Measurements from ENCODE around the gene CCSER1. TPM values are rescaled to one million over a fixed set of nuclear protein-coding genes. Genes with fewer than 3 reads are reported as not detected.
"Not testable (repeated sequence)": the region's sequence is repeated elsewhere in the genome, so short reads cannot be mapped to it uniquely, and the experiment has no call there.

CCSER1 gene
- total RNA-seq, 4 donors from 2014 or later, result 3.2 to 17.3 (median 10.2) TPM

DNA sequence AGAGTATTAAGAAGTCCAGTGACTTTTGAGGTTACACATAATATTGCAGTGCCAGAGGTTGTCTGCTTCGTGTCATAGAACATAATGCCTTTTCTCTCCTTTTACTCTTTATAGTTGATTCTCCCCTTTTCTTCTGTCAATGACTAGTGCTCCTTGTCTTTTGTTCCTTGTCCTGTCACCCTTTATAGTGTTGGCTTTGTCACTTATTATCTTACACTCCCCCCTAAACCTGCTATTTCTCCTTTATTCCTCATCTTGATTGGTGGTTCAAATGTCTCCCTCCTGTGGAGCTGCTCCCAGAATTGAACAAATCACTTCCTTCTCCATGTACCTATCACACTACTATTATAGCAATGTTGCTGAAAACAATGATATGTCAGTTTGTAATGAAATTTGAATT lies 1320.0 kb downstream of the CCSER1 start:
- TF ChIP-seq, protein P1, sequence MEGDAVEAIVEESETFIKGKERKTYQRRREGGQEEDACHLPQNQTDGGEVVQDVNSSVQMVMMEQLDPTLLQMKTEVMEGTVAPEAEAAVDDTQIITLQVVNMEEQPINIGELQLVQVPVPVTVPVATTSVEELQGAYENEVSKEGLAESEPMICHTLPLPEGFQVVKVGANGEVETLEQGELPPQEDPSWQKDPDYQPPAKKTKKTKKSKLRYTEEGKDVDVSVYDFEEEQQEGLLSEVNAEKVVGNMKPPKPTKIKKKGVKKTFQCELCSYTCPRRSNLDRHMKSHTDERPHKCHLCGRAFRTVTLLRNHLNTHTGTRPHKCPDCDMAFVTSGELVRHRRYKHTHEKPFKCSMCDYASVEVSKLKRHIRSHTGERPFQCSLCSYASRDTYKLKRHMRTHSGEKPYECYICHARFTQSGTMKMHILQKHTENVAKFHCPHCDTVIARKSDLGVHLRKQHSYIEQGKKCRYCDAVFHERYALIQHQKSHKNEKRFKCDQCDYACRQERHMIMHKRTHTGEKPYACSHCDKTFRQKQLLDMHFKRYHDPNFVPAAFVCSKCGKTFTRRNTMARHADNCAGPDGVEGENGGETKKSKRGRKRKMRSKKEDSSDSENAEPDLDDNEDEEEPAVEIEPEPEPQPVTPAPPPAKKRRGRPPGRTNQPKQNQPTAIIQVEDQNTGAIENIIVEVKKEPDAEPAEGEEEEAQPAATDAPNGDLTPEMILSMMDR (IDR thresholded peaks at IDR 0.05), result no peak
- DNase-seq (ENCODE audit: low spot score) (no peak), ATAC-seq (ENCODE audit: low FRiP score) (no peak)

DNA sequence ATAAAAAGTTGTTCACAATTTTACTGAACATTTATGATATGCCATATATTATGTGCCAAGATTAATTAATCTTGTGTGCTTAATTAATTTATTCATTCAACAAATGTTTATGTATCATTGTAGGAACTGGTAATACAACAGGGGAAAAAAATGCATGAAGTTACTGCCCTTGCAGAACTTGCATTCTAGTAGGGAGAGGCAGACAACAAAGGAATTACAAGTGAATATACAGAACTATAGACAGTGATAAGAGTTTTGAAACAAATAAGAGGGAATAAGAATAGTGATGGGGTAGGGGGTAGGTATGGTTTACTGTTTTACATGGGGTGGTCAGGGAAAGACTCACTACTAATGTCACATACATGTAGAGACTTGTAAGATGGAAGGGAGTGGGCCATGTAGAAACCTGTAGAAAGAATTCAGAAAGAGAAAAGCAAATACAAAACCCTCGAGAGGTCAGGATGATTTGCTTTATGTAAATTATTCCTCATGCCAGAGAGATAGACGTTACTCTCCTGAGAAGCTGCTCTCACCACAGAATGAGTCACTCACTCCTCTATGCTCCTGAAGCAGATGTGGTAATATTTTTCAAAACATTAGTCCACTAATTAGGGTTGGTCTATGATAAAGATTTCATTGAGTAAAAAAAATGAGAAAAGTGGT lies 1321.6 kb downstream of the CCSER1 start:
- DNase-seq (ENCODE audit: low spot score), result no peak
- ATAC-seq (ENCODE audit: low FRiP score), result no peak
- TF ChIP-seq, protein P1 (IDR thresholded peaks at IDR 0.05), result no peak

DNA sequence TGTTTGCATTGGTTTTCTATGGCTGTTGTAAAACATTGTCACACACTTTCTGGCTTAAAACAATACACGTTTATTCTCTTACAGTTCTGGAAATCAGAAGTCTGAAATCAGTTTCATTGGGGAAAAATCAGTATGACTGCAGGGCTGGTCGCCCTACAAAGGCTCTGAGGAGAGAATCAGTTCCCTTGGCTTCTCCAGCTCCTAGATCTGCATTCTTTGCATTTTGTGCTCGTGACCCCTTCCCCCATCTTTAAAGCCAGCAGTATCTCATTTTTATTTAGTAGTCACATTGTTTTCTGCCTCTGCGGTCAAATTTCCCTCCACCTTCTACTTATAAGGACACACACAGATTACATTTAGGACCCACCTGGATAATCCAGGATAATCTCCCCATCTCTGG lies 1326.9 kb downstream of the CCSER1 start:
- DNase-seq (ENCODE audit: low spot score) (no peak), ATAC-seq (ENCODE audit: low FRiP score) (no peak)
- TF ChIP-seq, protein P1 (IDR thresholded peaks at IDR 0.05), result no peak

DNA sequence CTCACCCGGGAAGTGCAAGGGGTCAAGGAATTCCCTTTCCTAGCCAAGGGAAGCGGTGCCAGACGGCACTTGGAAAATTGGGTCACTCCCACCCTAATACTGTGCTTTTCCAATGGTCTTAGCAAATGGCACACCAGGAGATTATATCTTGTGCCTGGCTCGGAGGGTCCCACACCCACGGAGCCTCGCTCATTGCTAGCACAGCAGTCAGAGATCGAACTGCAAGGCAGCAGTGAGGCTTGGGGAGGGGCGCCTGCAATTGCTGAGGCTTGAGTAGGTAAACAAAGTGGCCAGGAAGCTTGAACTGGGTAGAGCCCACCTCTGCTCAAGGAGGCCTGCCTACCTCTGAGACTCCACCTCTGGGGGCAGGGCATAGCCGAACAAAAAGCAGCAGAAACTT lies 1335.4 kb downstream of the CCSER1 start:
- DNase-seq (ENCODE audit: low spot score); ATAC-seq (ENCODE audit: low FRiP score): not testable (repeated sequence)

DNA sequence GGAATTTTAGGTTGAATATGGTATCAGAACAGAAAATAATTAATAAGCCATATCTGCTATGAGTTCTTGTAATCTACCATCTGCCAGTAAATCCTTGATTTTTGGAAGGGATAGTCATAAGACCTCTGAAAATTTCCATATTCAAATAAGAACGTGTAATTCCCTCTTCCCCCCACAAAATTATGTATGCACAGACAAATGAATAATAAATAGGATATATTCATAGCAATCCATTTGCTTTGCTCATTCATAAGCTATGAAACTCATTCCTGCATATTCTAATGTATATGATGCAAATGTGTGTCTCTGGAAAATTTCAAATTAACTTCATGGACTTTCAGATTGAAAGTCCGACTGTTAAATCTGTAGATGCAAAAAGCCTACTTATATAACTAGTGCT lies 1343.5 kb downstream of the CCSER1 start:
- no peak for DNase-seq (ENCODE audit: low spot score)
- TF ChIP-seq, protein P1 (IDR thresholded peaks at IDR 0.05), result no peak
- no peak for ATAC-seq (ENCODE audit: low FRiP score)

DNA sequence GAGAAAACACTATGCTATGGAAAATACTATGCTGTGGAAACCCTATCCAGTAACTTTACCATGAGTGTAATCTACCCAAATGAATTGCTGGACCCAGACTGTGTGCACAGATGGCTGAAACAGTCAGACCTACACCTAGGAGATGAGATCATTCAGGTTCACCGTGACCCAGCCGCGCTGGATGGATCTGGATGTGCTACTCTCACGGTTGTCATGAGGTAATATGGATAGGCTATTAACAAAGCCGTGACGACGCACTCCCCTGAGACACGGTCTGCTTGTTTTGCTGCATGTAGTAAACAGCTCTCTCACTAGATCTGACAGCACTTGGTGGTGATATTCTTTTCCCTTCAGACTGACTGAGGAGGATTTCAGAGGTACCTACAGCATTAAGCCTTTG lies 1344.1 kb downstream of the CCSER1 start:
- ATAC-seq (ENCODE audit: low FRiP score) (no peak), DNase-seq (ENCODE audit: low spot score) (no peak)
- TF ChIP-seq, protein P1 (IDR thresholded peaks at IDR 0.05), result no peak

DNA sequence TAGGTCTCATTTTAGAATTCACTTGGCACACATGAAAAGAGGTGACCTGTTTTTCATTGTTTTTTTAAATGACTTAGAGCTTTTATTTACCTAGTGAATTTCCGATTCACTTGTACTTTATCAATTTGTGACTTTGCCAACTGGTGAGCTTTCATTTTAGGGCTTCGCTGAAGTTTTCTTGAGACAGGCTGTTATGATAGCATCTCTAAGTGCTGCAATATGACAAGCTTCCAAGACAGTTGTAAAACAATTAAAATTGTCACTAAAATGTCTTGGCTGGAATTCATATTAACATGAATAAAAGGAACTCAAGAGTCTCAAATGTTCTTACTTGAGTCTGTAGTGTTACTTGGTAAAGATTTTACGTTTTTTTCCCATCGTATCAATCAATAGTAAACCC lies 1344.9 kb downstream of the CCSER1 start:
- ATAC-seq (ENCODE audit: low FRiP score) (no peak), DNase-seq (ENCODE audit: low spot score) (no peak)
- TF ChIP-seq, protein P1 (IDR thresholded peaks at IDR 0.05), result no peak

All from omental fat pad (tissue), 4 donors.